CD4-positive, alpha-beta T cell treated with Interleukin-12 subunit alpha and Interleukin-12 subunit beta, for 1 hour (primary cell): Measurements from ENCODE around the gene PDCD1.
"Not testable (repeated sequence)": the region's sequence is repeated elsewhere in the genome, so short reads cannot be mapped to it uniquely, and the experiment has no call there.

Experiments
- DNase-seq: peaks from one replicate; pipeline ENCODE4 v3.0.0-alpha.2; 2020

Gene PDCD1

GRCh38 chr2:241858206-241859016, at the start of gene PDCD1:
TSS of gene PDCD1 (minus strand) at chr2:241858894. CDS start at chr2:241858838, 56 bp downstream.
- DNase-seq, result peak; percentile 71

DNA sequence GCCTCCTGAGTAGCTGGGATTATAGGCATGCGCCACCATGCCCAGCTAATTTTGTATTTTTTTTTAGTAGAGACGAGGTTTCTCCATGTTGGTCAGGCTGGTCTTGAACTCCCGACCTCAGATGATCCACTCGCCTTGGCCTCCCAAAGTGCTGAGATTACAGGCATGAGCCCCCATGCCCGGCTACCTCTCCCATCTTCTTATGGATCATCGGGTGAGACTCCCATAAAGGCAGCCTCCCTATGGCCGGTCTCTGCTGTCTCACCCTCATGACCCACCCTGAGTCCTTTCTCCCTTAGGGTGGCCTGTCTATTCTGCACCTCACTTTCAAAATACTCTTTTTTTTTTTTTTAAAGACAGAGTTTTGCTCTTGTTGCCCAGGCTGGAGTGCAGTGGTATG, 49.1 kb upstream of the PDCD1 start:
- DNase-seq, result not testable (repeated sequence)

DNA sequence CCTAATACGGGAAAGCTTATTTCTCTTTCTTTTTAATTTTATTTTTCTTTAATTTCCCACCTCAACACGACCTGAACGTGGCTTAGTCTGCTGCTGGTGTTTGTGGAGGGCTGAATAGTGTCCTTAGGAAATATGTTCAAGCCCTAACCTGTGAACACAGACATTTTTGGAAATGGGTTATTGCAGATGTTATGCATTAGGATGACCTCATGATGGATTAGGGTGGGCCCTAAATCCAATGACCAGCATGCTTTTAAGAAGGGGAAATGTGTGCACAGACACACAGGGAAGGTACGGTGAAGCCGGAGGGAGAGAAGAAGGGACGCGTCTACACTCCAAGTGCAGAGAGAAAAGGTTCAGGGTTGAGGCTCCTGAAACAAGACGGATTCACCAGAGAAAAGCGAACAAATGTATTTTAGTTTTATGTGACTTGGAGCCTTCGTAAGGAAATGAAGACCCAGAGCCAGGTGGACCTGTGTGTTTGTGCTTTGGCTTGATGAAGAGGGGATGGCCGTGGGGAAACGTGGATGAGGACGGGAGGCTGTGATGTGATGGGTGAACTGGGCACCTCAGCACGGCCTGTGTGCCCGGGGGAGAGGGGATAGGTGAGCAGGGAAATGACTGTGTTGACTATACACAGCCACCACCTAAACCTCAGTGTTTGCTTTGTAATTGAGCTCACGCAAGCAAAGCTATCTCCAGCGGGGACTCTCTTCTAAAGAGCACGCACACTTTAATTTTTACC, 48.3 kb upstream of the PDCD1 start:
- no peak for DNase-seq

DNA sequence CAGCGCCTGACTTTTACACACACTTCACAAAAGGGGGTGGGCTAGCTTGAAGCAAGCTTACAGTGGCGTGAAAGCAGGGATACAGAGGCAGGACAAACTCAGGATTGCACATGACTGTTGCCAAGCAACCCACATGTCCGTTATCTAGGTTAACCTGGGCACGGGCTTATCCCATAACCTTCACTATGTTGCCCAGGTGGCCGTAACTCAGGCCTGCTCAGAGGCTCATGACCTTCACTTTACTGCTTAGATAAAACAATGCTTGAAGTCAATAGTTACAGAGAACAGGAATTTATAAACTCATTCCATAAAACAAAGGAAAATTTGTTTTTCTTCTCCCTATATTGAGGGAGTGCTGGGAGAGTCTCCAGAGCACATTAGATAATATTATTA, 47.7 kb upstream of the PDCD1 start:
- not testable (repeated sequence) for DNase-seq

GRCh38 chr2:241905716-241906377, 47.2 kb upstream of the PDCD1 start:
- no peak for DNase-seq

DNA sequence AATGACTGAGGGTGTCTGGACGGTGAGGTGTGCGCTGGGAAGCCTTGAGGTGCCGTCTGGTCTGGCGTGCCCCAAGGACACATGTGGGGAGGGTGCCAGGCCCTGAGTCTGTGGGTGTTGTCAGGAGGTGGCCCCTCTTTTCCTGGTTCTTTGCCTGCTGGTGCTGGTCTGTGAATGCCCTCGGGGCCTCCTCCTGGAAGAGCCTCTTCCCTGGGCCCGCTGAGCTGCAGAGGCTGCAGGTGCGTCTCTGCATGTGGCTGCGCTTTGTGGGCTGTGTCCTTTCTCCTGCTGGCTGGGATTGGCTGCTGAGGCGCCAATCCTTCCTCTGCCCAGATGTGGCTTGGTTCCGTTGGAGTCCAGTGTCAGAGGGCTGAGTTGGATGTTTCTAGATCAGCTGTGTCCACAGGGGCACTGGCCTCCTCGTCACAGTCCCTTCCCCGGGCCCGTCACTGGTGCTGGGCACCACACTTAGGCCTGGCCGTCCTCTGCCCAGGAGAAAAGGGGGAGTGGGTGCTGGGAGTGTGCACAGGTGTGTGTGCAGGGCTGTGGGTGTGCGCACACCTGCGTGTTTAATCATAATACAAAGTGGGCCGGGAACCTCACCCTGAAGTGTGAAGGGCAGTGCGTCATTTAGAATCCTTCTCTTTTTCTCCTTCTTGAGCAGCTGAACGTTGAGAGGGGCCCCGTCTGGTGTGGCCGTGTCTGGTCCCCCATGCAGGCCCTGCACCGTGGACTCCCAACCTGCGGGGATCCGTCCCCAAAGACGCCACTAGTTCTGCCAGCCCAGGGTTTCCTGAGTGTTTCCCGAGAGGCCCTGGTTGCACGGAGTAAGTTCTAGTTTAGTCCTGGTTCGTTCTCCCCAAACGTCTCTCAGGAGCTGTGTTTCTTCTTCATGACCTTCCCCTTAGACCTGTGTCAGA, 46.4 kb upstream of the PDCD1 start:
- DNase-seq, result no peak

GRCh38 chr2:241904011-241904718, 45.5 kb upstream of the PDCD1 start:
- no peak for DNase-seq

DNA sequence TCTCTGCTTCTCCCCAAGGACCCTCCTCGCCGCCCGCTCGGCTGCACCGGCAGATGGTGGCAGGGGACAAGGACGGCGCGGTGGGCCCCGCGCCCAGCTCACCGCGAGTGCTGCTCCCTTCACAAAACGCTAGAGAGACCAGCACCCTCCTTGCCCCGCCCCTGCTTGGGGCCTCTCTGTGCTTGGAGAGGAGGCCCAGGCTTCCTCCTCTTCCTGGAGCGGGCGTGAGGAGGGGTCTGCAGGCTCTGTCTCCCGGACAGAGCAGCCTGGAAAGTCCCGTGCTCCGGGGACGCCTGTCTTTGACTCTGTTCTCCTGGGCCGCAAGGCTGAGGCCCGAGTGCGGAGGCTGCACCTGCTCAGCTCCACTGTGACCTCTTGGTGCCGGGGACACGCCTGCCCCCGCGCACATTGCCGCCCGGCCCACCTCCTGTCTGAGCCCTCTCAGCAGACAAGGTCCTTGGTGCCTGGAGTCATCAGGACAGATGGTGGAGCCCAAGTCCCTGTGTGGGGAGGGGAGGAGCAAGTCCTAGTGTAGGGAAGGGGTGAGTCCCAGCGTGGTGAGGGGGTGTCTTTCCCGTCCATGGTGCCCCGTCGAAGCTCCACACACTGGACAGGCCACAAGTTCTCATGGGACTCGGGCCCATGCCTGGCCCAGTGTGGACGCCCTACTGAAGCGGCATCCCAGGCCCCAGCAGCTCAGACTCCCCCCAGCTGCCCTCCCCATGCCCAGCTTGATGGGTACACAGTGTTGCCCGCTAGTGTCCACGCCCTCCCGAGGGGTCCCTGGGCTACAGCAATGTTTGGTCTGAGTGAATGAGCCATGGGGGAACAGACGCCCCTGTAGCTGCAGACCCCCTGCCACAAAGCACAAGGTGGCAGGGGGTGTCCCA, 44.7 kb upstream of the PDCD1 start:
- DNase-seq, result no peak

GRCh38 chr2:241902357-241902991, 43.8 kb upstream of the PDCD1 start:
- no peak for DNase-seq

- DNase-seq, result no peak
These were observed 43.0 kb upstream of the PDCD1 start for GRCh38 chr2:241901500-241902351.

GRCh38 chr2:241901018-241901380, 42.3 kb upstream of the PDCD1 start:
- DNase-seq, result no peak

GRCh38 chr2:241900251-241901017, 41.7 kb upstream of the PDCD1 start:
- no peak for DNase-seq

DNA sequence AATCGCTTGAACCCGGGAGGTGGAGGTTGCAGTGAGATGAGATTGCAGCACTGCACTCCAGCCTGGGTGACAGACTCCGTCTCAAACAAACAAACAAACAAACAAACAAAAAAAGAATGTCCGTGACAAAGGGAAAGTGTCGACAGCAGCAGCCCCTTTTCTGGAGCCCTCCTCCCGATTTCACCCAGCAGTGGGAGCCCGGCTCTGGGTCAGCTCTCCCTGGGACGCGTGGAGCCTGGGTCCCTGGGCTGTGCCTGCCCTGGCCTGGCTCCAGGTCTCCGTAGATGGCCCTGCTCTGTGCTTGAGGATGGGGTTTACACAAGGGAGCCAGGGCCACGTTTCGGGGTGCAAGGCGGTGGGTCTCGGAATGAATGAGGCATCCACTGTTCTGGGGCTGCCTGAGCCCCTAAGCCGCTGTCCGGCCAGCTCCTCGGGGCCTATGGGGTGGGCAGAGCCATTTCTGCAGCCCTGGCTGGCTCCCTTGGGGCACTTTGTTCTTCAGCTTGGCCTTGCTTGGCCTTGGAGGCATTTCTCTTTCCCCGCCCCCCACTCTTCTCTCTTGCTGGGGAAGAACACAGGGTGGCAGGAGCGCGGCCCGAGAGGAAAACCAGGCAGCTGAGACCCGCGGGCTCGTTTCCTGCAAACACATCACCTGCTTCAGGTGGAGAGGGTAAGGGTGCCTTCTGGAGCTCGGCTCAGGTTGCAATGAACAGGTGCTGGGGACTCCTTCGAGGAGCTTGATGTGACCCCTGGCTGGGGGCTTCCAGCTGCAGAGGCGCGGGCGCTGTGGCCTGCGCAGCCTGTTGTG, 40.0 kb upstream of the PDCD1 start:
- DNase-seq, result no peak

- no peak for DNase-seq
These were observed 38.7 kb upstream of the PDCD1 start for GRCh38 chr2:241897231-241897916.

DNA sequence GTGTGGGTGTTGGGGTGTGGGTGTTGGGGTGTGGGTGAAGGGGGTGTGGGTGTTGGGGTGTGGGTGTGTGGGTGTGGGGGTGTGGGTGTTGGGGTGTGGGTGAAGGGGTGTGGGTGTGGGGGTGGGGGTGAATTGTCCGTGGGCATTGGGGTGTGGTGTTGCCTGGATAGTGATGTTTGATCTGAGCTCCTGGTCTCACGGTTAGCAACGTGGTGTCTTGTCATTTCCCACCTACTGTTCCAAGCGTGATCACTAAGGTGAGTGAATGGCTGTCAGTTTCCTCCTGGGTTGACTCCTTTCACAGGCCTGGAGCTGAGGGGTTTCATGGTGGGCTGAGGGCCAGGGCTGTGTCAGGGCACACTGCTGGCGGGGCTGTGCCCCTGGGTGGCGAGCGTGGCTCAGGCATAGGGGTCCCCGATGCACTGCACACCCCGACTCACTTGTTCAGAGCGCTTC, 38.1 kb upstream of the PDCD1 start:
- DNase-seq, result no peak

DNA sequence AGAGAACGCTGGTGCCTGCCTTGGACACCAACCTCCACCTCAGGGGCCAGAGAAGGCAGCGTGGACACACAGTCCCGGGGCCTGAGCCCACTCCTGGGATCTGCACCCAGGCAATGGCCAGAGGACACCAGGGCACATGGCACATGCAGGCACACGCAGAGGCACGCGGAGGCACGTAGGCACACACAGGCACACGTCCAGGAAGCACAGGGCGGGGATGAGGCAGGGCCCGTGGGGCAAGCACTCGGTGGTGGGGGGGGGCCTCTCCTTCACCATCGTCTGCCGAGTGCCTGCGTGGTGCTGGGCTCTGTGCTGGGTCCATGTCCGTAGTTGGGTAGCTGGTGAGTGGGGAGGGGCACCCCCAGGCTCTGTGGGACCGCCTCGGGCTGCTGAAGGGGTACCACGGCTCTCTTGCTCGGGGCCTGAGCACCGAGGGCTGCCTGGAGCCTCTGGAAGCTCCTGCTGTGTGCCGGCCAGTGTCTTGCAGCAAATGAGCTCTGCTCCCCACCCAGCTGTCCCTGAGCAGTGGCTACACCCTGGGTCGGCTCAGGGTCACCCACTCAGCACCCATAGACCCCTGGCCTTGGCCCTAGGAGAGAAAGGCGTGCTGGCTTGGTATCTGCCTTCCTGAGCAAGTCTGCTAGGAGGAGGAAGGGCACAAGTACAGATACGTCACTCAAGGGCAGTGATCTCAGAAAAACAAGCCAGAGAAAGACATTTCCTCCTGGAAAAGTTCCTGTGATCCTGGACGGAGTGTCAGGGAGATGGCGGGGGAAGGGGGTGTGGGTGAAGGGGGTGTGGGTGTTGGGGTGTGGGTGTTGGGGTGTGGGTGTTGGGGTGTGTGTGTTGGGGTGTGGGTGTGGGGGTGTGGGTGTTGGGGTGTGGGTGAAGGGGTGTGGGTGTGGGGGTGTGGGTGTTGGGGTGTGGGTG, 37.3 kb upstream of the PDCD1 start:
- peak; percentile 49 for DNase-seq
